Spleen (tissue), 7 donors: ENCODE measurements around the gene APOA4.

Source experiments
- POLR2A ChIP-seq, 3 donors: fragments of 450-650 bp; IDR thresholded peaks; one replicate each; pipeline ENCODE4 v1.5.1; 2017; ENCODE audit warnings: antibody characterized with exemption in 3 of 3, mild to moderate bottlenecking in 1 of 3
- POLR2AphosphoS5 ChIP-seq, 3 donors: sonication (generic); formaldehyde crosslinking; IDR thresholded peaks; one replicate each; pipeline ENCODE4 v1.5.1; 2017; ENCODE audit warnings: antibody characterized with exemption in 3 of 3
- TF ChIP-seq, protein P1 (sequence below), 11 experiments: fragments of 200-600 bp in 7 of 11; fragments of 450-650 bp in 4 of 11; sonication (generic) in 4 of 11; IDR thresholded peaks in 8 of 11; conservative IDR thresholded peaks in 3 of 11; 1 replicate in 7 of 11; 2 replicates in 4 of 11; pipeline versions ENCODE4 v1.4.0 to v1.8.0; 2016 to 2021; ENCODE audit warnings: antibody characterized with exemption in 11 of 11, inconsistent platforms in 4 of 11, mild to moderate bottlenecking in 1 of 11
- donor health status: DM: no; HTN: no; CAD: no; lungs with moderate emphysema.
- donor health status: DM: no; HTN: no; CAD: no.
- donor health status: DM: no; HTN: no; CAD: no.

DNA sequence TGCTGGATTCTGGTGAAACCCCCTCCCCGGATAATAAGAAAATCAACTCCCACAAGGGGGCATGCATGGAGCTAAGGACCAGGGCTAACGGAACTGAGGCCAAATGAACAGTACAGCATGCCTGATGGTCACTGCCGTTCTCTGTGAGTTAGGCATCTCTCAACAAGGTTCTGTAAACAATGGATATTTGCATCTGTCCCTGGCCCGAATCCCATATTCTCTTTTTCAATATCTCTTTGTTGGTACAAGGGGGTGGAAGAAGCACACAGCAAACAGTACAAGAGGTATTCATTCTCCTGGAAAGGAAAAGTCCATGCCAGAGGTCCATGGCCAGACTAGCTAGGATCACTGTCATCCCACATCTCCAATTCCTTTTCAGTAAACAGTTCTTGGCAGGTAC, 46.5 kb upstream of the APOA4 start:
- TF ChIP-seq, protein P1, sequence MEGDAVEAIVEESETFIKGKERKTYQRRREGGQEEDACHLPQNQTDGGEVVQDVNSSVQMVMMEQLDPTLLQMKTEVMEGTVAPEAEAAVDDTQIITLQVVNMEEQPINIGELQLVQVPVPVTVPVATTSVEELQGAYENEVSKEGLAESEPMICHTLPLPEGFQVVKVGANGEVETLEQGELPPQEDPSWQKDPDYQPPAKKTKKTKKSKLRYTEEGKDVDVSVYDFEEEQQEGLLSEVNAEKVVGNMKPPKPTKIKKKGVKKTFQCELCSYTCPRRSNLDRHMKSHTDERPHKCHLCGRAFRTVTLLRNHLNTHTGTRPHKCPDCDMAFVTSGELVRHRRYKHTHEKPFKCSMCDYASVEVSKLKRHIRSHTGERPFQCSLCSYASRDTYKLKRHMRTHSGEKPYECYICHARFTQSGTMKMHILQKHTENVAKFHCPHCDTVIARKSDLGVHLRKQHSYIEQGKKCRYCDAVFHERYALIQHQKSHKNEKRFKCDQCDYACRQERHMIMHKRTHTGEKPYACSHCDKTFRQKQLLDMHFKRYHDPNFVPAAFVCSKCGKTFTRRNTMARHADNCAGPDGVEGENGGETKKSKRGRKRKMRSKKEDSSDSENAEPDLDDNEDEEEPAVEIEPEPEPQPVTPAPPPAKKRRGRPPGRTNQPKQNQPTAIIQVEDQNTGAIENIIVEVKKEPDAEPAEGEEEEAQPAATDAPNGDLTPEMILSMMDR (IDR thresholded peaks at IDR 0.05 in 8 of 11, conservative IDR thresholded peaks at IDR 0.05 in 3 of 11) = no peak
- TF ChIP-seq POLR2AphosphoS5 (IDR thresholded peaks at IDR 0.05) (no peak), POLR2A (IDR thresholded peaks at IDR 0.05) (no peak)
